T-cell (primary cell): ENCODE measurements around the gene LSAMP. TPM values are rescaled to one million over a fixed set of nuclear protein-coding genes. Genes with fewer than 3 reads are reported as not detected.

Experiments used
- ATAC-seq, 4 experiments: fragments of 200-7000 bp in 3 of 4; fragments of 150-1000 bp in 1 of 4; cut with Tn5 transposase; replicated peaks in 1 of 4; 1 replicate in 3 of 4; 2 replicates in 1 of 4; pipeline ENCODE4 v1.10.0; 2021; ENCODE audit warnings: moderate library complexity in 3 of 4, mild to moderate bottlenecking in 2 of 4, moderate number of reproducible peaks in 1 of 4
- CTCF ChIA-PET, 2 donors: fragments of 300-600 bp; sonication (Branson Sonifier 250); formaldehyde crosslinking; loops; one replicate each; lab custom pipeline; 2022; ENCODE audit warnings: antibody characterized with exemption in 2 of 2; lab: Charles Lee
- POLR2A ChIA-PET, 2 donors: fragments of 300-600 bp; sonication (Branson Sonifier 250); formaldehyde crosslinking; loops; one replicate each; lab custom pipeline; 2022; ENCODE audit warnings: antibody characterized with exemption in 2 of 2; lab: Charles Lee
- DNase-seq, 35 experiments: peaks; one replicate each; pipeline versions ENCODE4 v3.0.0 to v3.0.0-alpha.2; 2013 to 2023
- H3K27ac ChIP-seq: one replicate; pipeline ENCODE4 v1.5.1; 2013; ENCODE audit warnings: low read length
- H3K27me3 ChIP-seq, 2 experiments: replicated peaks in 1 of 2; 1 replicate in 1 of 2; 2 replicates in 1 of 2; pipeline versions ENCODE4 v1.6.1 to v1.7.0; 2013; ENCODE audit warnings: low read length in 1 of 2, mixed read lengths in 1 of 2; ENCODE audit not compliant: control insufficient read depth in 2 of 2, insufficient read depth in 2 of 2; ENCODE audit errors: extremely low read depth in 1 of 2
- H3K36me3 ChIP-seq, 2 donors: 1 replicate in 1 of 2; 2 replicates in 1 of 2; pipeline versions ENCODE4 v1.6.1 to v1.7.0; 2013; ENCODE audit warnings: low read length in 1 of 2; ENCODE audit not compliant: control insufficient read depth in 2 of 2, insufficient read depth in 1 of 2; ENCODE audit errors: extremely low read depth in 1 of 2
- H3K4me1 ChIP-seq, 2 experiments: 1 replicate in 1 of 2; 2 replicates in 1 of 2; pipeline versions ENCODE4 v1.6.1 to v1.7.0; 2013; ENCODE audit warnings: low read length in 2 of 2, mixed read lengths in 1 of 2; ENCODE audit not compliant: insufficient read depth in 2 of 2, control insufficient read depth in 1 of 2; ENCODE audit errors: extremely low read depth in 1 of 2
- H3K4me3 ChIP-seq, 2 donors: 1 replicate in 1 of 2; 2 replicates in 1 of 2; pipeline versions ENCODE4 v1.5.1 to v1.7.0; 2013; ENCODE audit warnings: mild to moderate bottlenecking in 2 of 2, low read length in 1 of 2, moderate library complexity in 1 of 2; ENCODE audit not compliant: control insufficient read depth in 1 of 2; ENCODE audit errors: extremely low read depth in 1 of 2
- H3K9me3 ChIP-seq: 2 replicates; pipeline ENCODE4 v1.7.0; 2013
- H3K27ac Mint-ChIP-seq, 2 donors: one replicate each; pipeline ENCODE4 v1.8.0; 2020 to 2021; ENCODE audit warnings: mild to moderate bottlenecking in 2 of 2, mixed read lengths in 2 of 2
- H3K27me3 Mint-ChIP-seq, 2 donors: one replicate each; pipeline ENCODE4 v1.8.0; 2021 to 2022; ENCODE audit warnings: mixed read lengths in 2 of 2
- H3K36me3 Mint-ChIP-seq: one replicate; pipeline ENCODE4 v1.8.0; 2021; ENCODE audit warnings: mixed read lengths
- H3K4me1 Mint-ChIP-seq, 3 donors: one replicate each; pipeline ENCODE4 v1.8.0; 2020 to 2022; ENCODE audit warnings: mixed read lengths in 3 of 3, mild to moderate bottlenecking in 1 of 3
- H3K4me3 Mint-ChIP-seq, 3 donors: one replicate each; pipeline ENCODE4 v1.8.0; 2020 to 2022; ENCODE audit warnings: mild to moderate bottlenecking in 3 of 3, mixed read lengths in 3 of 3, moderate library complexity in 3 of 3
- H3K9me3 Mint-ChIP-seq, 3 donors: one replicate each; pipeline ENCODE4 v1.8.0; 2020 to 2022; ENCODE audit warnings: mixed read lengths in 3 of 3
- WGBS: methylation state at CpG from one replicate; pipeline ENCODE4 v1.1.5; 2013; ENCODE audit warnings: missing lambda C conversion rate; ENCODE audit not compliant: insufficient coverage; 5-methylcytosine and 5-hydroxymethylcytosine counted together
- total RNA-seq, 35 experiments: library from RNA in 6 of 35; stranded (reverse) in 6 of 35; fragments of 120-200 nt in 1 of 35; gene quantifications; one replicate each; pipeline versions ENCODE4 v1.2.1 to v1.2.4 and lab custom pipeline; 2013 to 2026

LSAMP gene
- total RNA-seq (under 1 TPM in 3 of 5 donors, not detected in 2; 0.03 to 0.28 (median 0.06) TPM), total RNA-seq (lab: John Stamatoyannopoulos, UW) (0 to 0.13 (median 0) reads per million in 29 experiments)
- 0.07 TPM for total RNA-seq (2013)

DNA sequence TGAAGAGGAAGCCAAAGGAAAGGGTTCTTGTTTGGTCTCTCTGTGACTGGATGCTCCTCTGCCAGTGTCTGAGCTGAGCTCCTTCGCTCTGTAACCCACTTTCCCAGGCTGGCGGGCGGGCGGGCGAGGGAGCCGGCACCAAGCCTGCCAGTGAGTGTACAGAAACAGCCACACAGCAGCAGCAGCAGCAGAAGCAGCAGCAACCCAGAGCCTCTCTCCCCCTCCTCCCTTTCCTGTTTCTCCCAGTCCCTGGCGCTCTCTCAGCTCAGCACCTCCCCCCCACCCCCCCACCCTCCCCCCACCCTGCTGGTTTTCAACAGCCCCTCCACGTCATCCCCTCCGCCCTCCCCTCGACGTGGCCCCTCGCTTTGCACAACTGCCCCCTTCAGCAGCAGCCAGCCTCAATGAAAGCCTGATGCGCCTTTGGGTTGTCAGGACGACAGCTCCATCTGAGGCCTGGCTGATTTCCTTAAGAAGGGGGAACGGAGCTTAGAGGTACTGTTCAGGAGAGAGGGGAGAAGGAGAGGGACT lies at the start of gene LSAMP:
LSAMP (minus strand) TSS at position 177 of the 531 bp plus-strand sequence.
- Histone ChIP-seq H3K27me3 (peaks cover 0 to 9% of the 10 kb centered on the region in 2 experiments), H3K4me1 (no peaks in the 10 kb centered on the region), H3K4me3 (no peak within 1 kb of the TSS), H3K9me3 (no peaks in the 10 kb centered on the region), H3K36me3 (no peaks in the 10 kb centered on the region), H3K27ac (no peak within 1 kb of the TSS)
- DNase-seq (no peak), ATAC-seq (no peak)
- ChIA-PET POLR2A (no interaction called here), CTCF (no interaction called here)
- Mint-ChIP-seq H3K4me3 (no peak within 1 kb of the TSS), H3K36me3 (no peaks in the 10 kb centered on the region), H3K9me3 (peaks cover 0 to 8% (median 7%) of the 10 kb centered on the region in 3 donors), H3K27ac (no peak within 1 kb of the TSS), H3K27me3 (peaks cover 9 to 12% of the 10 kb centered on the region in 2 donors), H3K4me1 (no peaks in the 10 kb centered on the region)
- 12% methylated on average over 8 of the region's 15 CpGs for WGBS

DNA sequence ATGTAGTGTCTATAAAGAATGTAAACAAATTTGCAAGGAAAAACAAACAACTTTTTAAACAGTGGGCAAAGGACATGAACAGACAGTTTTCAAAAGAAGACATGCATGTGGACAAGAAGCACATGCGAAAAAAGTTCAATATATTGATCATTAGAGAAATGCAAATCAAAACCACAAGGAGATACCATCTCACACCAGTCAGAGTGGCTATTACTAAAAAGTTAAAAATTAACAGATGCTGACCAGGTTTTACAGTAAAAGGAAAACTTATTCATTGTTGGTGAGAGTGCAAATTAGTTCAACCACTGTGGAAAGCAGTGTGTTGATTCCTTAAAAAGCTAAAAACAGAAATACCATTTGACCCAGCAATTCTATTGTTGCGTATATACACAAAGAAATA lies 47.1 kb upstream of the LSAMP start:
- no peaks in the 10 kb centered on the region for H3K27me3 Mint-ChIP-seq
- peaks cover 11 to 35% (median 23%) of the 10 kb centered on the region in 3 donors for H3K9me3 Mint-ChIP-seq
- Histone ChIP-seq H3K4me3 (no peak overlapping the region), H3K36me3 (no peaks in the 10 kb centered on the region), H3K9me3 (no peaks in the 10 kb centered on the region), H3K4me1 (no peaks in the 10 kb centered on the region), H3K27ac (no peak overlapping the region), H3K27me3 (no peaks in the 10 kb centered on the region)
- ChIA-PET CTCF (no interaction called here), POLR2A (no interaction called here)
- ATAC-seq (no peak), DNase-seq (no peak)
- WGBS = no CpG with 5 or more reads among the region's 2 CpGs
- no peaks in the 10 kb centered on the region for H3K4me1 Mint-ChIP-seq
- H3K4me3 Mint-ChIP-seq = no peak overlapping the region
- H3K36me3 Mint-ChIP-seq = no peaks in the 10 kb centered on the region
- no peak overlapping the region for H3K27ac Mint-ChIP-seq

DNA sequence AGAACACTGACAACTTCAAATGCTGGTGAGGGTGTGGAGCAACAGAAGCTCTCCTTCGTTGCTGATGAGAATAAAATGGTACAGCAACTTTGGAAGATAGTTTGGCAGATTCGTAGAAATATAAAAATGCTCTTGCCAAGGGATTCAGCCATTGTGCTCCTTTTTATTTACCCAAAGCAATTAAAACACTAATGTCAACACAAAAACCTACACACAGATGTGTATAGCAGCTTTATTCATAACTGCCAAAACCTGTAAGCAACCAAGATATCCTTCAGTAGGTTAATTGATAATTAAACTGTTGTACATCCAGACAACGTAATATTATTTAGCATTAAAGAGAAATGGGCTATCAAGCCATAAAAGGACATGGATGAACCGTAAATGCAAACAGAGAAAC lies 37.8 kb upstream of the LSAMP start:
- H3K4me1 ChIP-seq = no peaks in the 10 kb centered on the region
- no peaks in the 10 kb centered on the region for H3K36me3 ChIP-seq
- no peak overlapping the region for H3K4me3 ChIP-seq
- Mint-ChIP-seq H3K27ac (no peak overlapping the region), H3K27me3 (no peaks in the 10 kb centered on the region), H3K9me3 (peaks cover 21 to 32% (median 21%) of the 10 kb centered on the region in 3 donors), H3K4me3 (no peak overlapping the region), H3K36me3 (no peaks in the 10 kb centered on the region), H3K4me1 (no peaks in the 10 kb centered on the region)
- WGBS = no CpG with 5 or more reads among the region's 4 CpGs
- H3K27ac ChIP-seq = no peak overlapping the region
- CTCF ChIA-PET = no interaction called here
- no peaks in the 10 kb centered on the region for H3K27me3 ChIP-seq
- DNase-seq (no peak), ATAC-seq (no peak)
- H3K9me3 ChIP-seq = no peaks in the 10 kb centered on the region
- POLR2A ChIA-PET = no interaction called here

DNA sequence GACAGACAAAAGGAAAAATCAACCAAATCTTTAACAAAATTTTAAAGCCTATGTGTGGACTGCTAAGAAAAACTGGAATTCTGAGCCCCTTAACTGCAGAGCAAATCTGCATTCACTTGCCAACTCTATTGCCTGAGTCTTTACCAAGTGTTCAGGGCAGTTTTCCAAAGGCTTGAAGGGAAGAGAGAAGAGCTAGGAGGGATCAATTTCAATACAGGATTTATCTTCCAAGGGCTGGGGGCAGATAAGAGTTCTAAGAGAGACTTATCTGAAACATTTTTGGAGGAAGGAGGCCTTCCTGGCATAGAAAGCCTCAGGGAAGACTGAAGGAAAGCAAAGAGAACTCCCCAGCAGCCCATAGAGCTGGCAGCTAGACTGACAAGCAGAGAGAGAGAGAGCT lies 31.4 kb upstream of the LSAMP start:
- no peaks in the 10 kb centered on the region for H3K4me1 ChIP-seq
- ATAC-seq (no peak), DNase-seq (no peak)
- H3K27ac ChIP-seq = no peak overlapping the region
- no peak overlapping the region for H3K4me3 ChIP-seq
- H3K27me3 ChIP-seq = no peaks in the 10 kb centered on the region
- Mint-ChIP-seq H3K9me3 (peaks cover 10 to 22% (median 19%) of the 10 kb centered on the region in 3 donors), H3K27me3 (no peaks in the 10 kb centered on the region), H3K4me1 (no peaks in the 10 kb centered on the region), H3K36me3 (no peaks in the 10 kb centered on the region), H3K4me3 (no peak overlapping the region), H3K27ac (no peak overlapping the region)
- H3K36me3 ChIP-seq = no peaks in the 10 kb centered on the region
- POLR2A ChIA-PET = no interaction called here
- peaks cover 2% of the 10 kb centered on the region for H3K9me3 ChIP-seq
- CTCF ChIA-PET = no interaction called here

DNA sequence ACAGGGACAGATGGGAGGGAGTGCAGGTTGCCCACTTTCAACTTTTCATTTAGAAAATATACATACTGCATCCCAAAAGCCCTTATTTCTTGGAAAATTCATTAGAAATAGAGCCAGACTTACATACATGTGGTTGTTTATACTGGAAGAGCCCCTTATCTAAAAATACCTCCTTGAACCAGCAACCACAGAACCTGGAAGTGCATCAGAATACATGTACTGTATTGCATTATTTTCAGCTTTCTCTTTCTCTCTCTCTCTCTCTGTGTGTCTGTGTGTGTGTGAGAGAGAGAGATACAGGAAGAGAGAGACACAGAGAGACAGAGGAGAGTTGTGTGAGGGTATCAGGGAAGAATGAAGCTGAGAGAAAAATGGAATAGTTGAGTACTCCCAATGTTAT lies 29.5 kb upstream of the LSAMP start:
- Mint-ChIP-seq H3K4me3 (no peak overlapping the region), H3K27ac (no peak overlapping the region), H3K36me3 (no peaks in the 10 kb centered on the region), H3K4me1 (no peaks in the 10 kb centered on the region), H3K27me3 (no peaks in the 10 kb centered on the region), H3K9me3 (peaks cover 12 to 14% (median 13%) of the 10 kb centered on the region in 3 donors)
- no peaks in the 10 kb centered on the region for H3K4me1 ChIP-seq
- no peaks in the 10 kb centered on the region for H3K27me3 ChIP-seq
- no peaks in the 10 kb centered on the region for H3K36me3 ChIP-seq
- peaks cover 2% of the 10 kb centered on the region for H3K9me3 ChIP-seq
- DNase-seq = no peak
- no peak for ATAC-seq
- H3K4me3 ChIP-seq = no peak overlapping the region
- POLR2A ChIA-PET = no interaction called here
- H3K27ac ChIP-seq = no peak overlapping the region
- CTCF ChIA-PET = no interaction called here

DNA sequence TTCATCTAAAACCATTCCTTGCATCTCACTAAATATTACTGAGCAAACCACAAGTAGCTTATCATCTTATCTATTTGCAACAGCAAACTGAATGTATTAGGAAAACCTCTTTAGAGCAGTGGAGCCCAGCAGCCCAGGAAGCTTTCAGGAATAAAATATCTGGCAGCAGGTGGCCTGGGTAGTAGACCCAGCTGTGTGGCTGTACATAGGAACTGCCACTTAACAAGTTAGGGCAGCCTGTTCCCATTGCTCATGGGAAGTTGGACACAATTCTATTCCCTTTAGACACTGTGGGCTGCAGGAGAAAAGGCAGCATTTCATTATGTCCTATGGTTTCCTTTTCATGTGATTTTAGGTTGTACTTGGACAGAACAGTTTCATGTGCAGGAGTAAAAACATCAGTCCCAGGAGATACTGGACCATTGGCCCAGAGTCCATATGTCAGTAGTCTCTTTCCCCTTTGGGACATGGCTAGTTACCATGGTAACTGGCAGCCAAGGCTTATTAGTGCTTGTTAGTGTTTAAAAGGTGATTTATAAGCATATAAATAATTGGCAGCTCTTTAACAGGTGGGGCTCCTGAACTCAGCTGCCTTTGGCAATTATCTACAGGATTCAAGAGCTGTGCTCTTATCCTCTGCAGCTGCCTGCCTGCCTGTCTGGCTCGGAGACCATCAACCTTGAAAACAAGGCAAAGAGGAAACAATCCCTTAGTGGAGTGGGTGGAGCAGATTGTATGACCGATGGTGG lies 28.9 kb upstream of the LSAMP start:
- no peak overlapping the region for H3K27ac ChIP-seq
- H3K4me1 ChIP-seq = no peaks in the 10 kb centered on the region
- no peaks in the 10 kb centered on the region for H3K36me3 ChIP-seq
- H3K27me3 ChIP-seq = no peaks in the 10 kb centered on the region
- no peaks in the 10 kb centered on the region for H3K36me3 Mint-ChIP-seq
- no CpG with 5 or more reads among the region's 2 CpGs for WGBS
- no peak overlapping the region for H3K4me3 ChIP-seq
- ChIA-PET CTCF (no interaction called here), POLR2A (no interaction called here)
- H3K9me3 ChIP-seq = peaks cover 2% of the 10 kb centered on the region
- ATAC-seq = no peak
- no peaks in the 10 kb centered on the region for H3K27me3 Mint-ChIP-seq
- H3K9me3 Mint-ChIP-seq = peaks cover 8 to 13% (median 9%) of the 10 kb centered on the region in 3 donors
- no peak for DNase-seq
- H3K4me3 Mint-ChIP-seq = no peak overlapping the region
- H3K4me1 Mint-ChIP-seq = no peaks in the 10 kb centered on the region
- H3K27ac Mint-ChIP-seq = no peak overlapping the region
